ENCODE results near the gene CTSA.
"Not testable (repeated sequence)": the region's sequence is repeated elsewhere in the genome, so short reads cannot be mapped to it uniquely, and the experiment has no call there.

Gene CTSA

GRCh38 chr20:45899046-45899835 lies 8.1 kb downstream of the CTSA start:
- Histone ChIP-seq H3K4me2 (ENCODE audit: low read length) (no peak overlapping the region), H3K4me1 (ENCODE audit: low read length) (no peaks in the 10 kb centered on the region), H3K79me2 (ENCODE audit: low read length) (no peaks in the 10 kb centered on the region), H3K36me3 (replicated peaks; ENCODE audit: low read depth, low read length) (peaks cover 18% of the 10 kb centered on the region), H4K20me1 (ENCODE audit: insufficient read depth, low read length) (no peaks in the 10 kb centered on the region), H3K4me3 (ENCODE audit: low read length) (no peak overlapping the region), H3K9ac (ENCODE audit: low read length) (no peak overlapping the region), H3K27me3 (ENCODE audit: low read depth, low read length) (no peaks in the 10 kb centered on the region), H3K27ac (ENCODE audit: low read length) (no peak overlapping the region), H3K9me3 (ENCODE audit: insufficient read depth, low read length) (no peaks in the 10 kb centered on the region), H2AFZ (ENCODE audit: low read depth, low read length) (no peak overlapping the region)
- TF ChIP-seq CTCF (IDR thresholded peaks at IDR 0.05; ENCODE audit: low read depth, low read length) (no peak), EZH2phosphoT487 (IDR thresholded peaks at IDR 0.05; ENCODE audit: low read depth) (no peak)

- H3K4me2 ChIP-seq (ENCODE audit: low read length) = not testable (repeated sequence)
- H3K36me3 ChIP-seq (replicated peaks; ENCODE audit: low read depth, low read length) = peaks cover 18% of the 10 kb centered on the region
Observed at GRCh38 chr20:45901332-45901731, 10.2 kb downstream of the CTSA start.

GRCh38 chr20:45902199-45902701 lies 11.1 kb downstream of the CTSA start:
- Histone ChIP-seq H3K9ac (ENCODE audit: low read length) (no peak overlapping the region), H3K4me1 (ENCODE audit: low read length) (no peaks in the 10 kb centered on the region), H2AFZ (ENCODE audit: low read depth, low read length) (no peak overlapping the region), H3K9me3 (ENCODE audit: insufficient read depth, low read length) (no peaks in the 10 kb centered on the region), H4K20me1 (ENCODE audit: insufficient read depth, low read length) (no peaks in the 10 kb centered on the region), H3K4me3 (ENCODE audit: low read length) (no peak overlapping the region), H3K27ac (ENCODE audit: low read length) (no peak overlapping the region), H3K79me2 (ENCODE audit: low read length) (no peaks in the 10 kb centered on the region), H3K4me2 (ENCODE audit: low read length) (no peak overlapping the region), H3K36me3 (replicated peaks; ENCODE audit: low read depth, low read length) (peaks cover 12% of the 10 kb centered on the region), H3K27me3 (ENCODE audit: low read depth, low read length) (no peaks in the 10 kb centered on the region)
- TF ChIP-seq CTCF (IDR thresholded peaks at IDR 0.05; ENCODE audit: low read depth, low read length) (no peak), EZH2phosphoT487 (IDR thresholded peaks at IDR 0.05; ENCODE audit: low read depth) (no peak)

More at GRCh38 chr20:45901332-45901731, 10.2 kb downstream of the CTSA start:
- not testable (repeated sequence) for H2AFZ ChIP-seq (ENCODE audit: low read depth, low read length); H3K79me2 ChIP-seq (ENCODE audit: low read length); H3K9me3 ChIP-seq (ENCODE audit: insufficient read depth, low read length); H4K20me1 ChIP-seq (ENCODE audit: insufficient read depth, low read length); H3K9ac ChIP-seq (ENCODE audit: low read length); H3K4me3 ChIP-seq (ENCODE audit: low read length); H3K27ac ChIP-seq (ENCODE audit: low read length); H3K27me3 ChIP-seq (ENCODE audit: low read depth, low read length); H3K4me1 ChIP-seq (ENCODE audit: low read length)

- H4K20me1 ChIP-seq (ENCODE audit: insufficient read depth, low read length) = no peaks in the 10 kb centered on the region
- H3K9me3 ChIP-seq (ENCODE audit: insufficient read depth, low read length) = no peaks in the 10 kb centered on the region
- H3K9ac ChIP-seq (ENCODE audit: low read length) = no peak overlapping the region
- no peak overlapping the region for H2AFZ ChIP-seq (ENCODE audit: low read depth, low read length)
- no peak overlapping the region for H3K4me2 ChIP-seq (ENCODE audit: low read length)
- H3K27me3 ChIP-seq (ENCODE audit: low read depth, low read length) = no peaks in the 10 kb centered on the region
- no peak overlapping the region for H3K4me3 ChIP-seq (ENCODE audit: low read length)
- TF ChIP-seq CTCF (IDR thresholded peaks at IDR 0.05; ENCODE audit: low read depth, low read length) (no peak), EZH2phosphoT487 (IDR thresholded peaks at IDR 0.05; ENCODE audit: low read depth) (no peak)
- peaks cover 2% of the 10 kb centered on the region; the same call in 1 of the 2 replicates for H3K4me1 ChIP-seq (ENCODE audit: low read length)
- H3K27ac ChIP-seq (ENCODE audit: low read length) = no peak overlapping the region
- peaks cover 2% of the 10 kb centered on the region for H3K36me3 ChIP-seq (replicated peaks; ENCODE audit: low read depth, low read length)
- H3K79me2 ChIP-seq (ENCODE audit: low read length) = no peaks in the 10 kb centered on the region
Observed at GRCh38 chr20:45904583-45905504, 13.7 kb downstream of the CTSA start.

Data from OCI-LY3 (cell line).